Ishikawa (cell line): Measurements from ENCODE around the gene FGD5.

Source experiments
- CEBPB ChIP-seq: IDR thresholded peaks from 2 replicates; pipeline ENCODE4 v1.6.1; 2012
- CREB1 ChIP-seq: IDR thresholded peaks from 2 replicates; pipeline ENCODE4 v1.6.1; 2012; ENCODE audit warnings: low read depth
- EGR1 ChIP-seq: IDR thresholded peaks from 2 replicates; pipeline ENCODE4 v1.6.1; 2012
- EP300 ChIP-seq: IDR thresholded peaks from 2 replicates; pipeline ENCODE4 v1.6.1; 2012; ENCODE audit warnings: borderline replicate concordance
- FOXM1 ChIP-seq: IDR thresholded peaks from 2 replicates; pipeline ENCODE4 v1.6.1; 2012; ENCODE audit warnings: low read depth, borderline replicate concordance
- MAX ChIP-seq: IDR thresholded peaks from 2 replicates; pipeline ENCODE4 v1.6.1; 2012
- NFIC ChIP-seq: IDR thresholded peaks from 2 replicates; pipeline ENCODE4 v1.6.1; 2012
- RAD21 ChIP-seq: IDR thresholded peaks from 2 replicates; pipeline ENCODE4 v1.6.1; 2012; ENCODE audit warnings: low read depth
- REST ChIP-seq: IDR thresholded peaks from 2 replicates; pipeline ENCODE4 v1.6.1; 2012; ENCODE audit warnings: low read depth, mild to moderate bottlenecking
- TAF1 ChIP-seq: IDR thresholded peaks from 2 replicates; pipeline ENCODE4 v1.6.1; 2012; ENCODE audit warnings: low read depth, mild to moderate bottlenecking
- TCF12 ChIP-seq: IDR thresholded peaks from 2 replicates; pipeline ENCODE4 v1.6.1; 2012; ENCODE audit warnings: low read depth
- TEAD4 ChIP-seq: IDR thresholded peaks from 2 replicates; pipeline ENCODE4 v1.6.1; 2012
- USF1 ChIP-seq: IDR thresholded peaks from 2 replicates; pipeline ENCODE4 v1.6.1; 2012
- YY1 ChIP-seq: IDR thresholded peaks from 2 replicates; pipeline ENCODE4 v1.6.1; 2012; ENCODE audit warnings: low read depth
- ZBTB7A ChIP-seq: IDR thresholded peaks from 2 replicates; pipeline ENCODE4 v1.6.1; 2012; ENCODE audit warnings: low read depth

The FGD5 gene

GRCh38 chr3:14921811-14922705, 103.3 kb downstream of the FGD5 start:
- TF ChIP-seq CREB1, result no peak
- no peak for TF ChIP-seq REST
- TF ChIP-seq RAD21, result no peak
- TF ChIP-seq ZBTB7A, result no peak
- TF ChIP-seq EGR1, result no peak
- TF ChIP-seq EP300, result no peak
- no peak for TF ChIP-seq USF1
- TF ChIP-seq CEBPB, result no peak
- TF ChIP-seq TEAD4, result no peak
- no peak for TF ChIP-seq YY1
- TF ChIP-seq NFIC, result no peak
- no peak for TF ChIP-seq FOXM1
- TF ChIP-seq MAX, result no peak
- TF ChIP-seq TAF1, result no peak
- no peak for TF ChIP-seq TCF12

- no peak for TF ChIP-seq CEBPB
Measured at GRCh38 chr3:14922863-14923262, 104.1 kb downstream of the FGD5 start.

- TF ChIP-seq CEBPB (no peak), FOXM1 (no peak), YY1 (no peak), TAF1 (no peak), CREB1 (no peak), EP300 (no peak), ZBTB7A (no peak), EGR1 (no peak), NFIC (no peak), RAD21 (no peak), USF1 (no peak), TEAD4 (no peak), REST (no peak), MAX (no peak), TCF12 (no peak)
Measured at GRCh38 chr3:14923476-14923875, 104.7 kb downstream of the FGD5 start.

GRCh38 chr3:14925729-14926591, 107.2 kb downstream of the FGD5 start:
- no peak for TF ChIP-seq ZBTB7A
- TF ChIP-seq RAD21, result peak; percentile 85
- no peak for TF ChIP-seq CEBPB
- TF ChIP-seq CREB1, result no peak
- no peak for TF ChIP-seq EGR1
- no peak for TF ChIP-seq NFIC

GRCh38 chr3:14926592-14926991, 107.8 kb downstream of the FGD5 start:
- no peak for TF ChIP-seq CEBPB
- no peak for TF ChIP-seq TEAD4
- no peak for TF ChIP-seq TCF12
- no peak for TF ChIP-seq EP300
- no peak for TF ChIP-seq ZBTB7A
- no peak for TF ChIP-seq USF1
- TF ChIP-seq YY1, result no peak
- TF ChIP-seq RAD21, result no peak
- no peak for TF ChIP-seq TAF1
- TF ChIP-seq EGR1, result no peak
- TF ChIP-seq MAX, result no peak
- TF ChIP-seq NFIC, result no peak
- no peak for TF ChIP-seq FOXM1
- TF ChIP-seq REST, result no peak
- TF ChIP-seq CREB1, result no peak
